ENCODE results near the gene DIS3L2.
A peak's percentile ranks its signal among the peaks of the same experiment; 100 is the strongest.

The DIS3L2 gene

DNA sequence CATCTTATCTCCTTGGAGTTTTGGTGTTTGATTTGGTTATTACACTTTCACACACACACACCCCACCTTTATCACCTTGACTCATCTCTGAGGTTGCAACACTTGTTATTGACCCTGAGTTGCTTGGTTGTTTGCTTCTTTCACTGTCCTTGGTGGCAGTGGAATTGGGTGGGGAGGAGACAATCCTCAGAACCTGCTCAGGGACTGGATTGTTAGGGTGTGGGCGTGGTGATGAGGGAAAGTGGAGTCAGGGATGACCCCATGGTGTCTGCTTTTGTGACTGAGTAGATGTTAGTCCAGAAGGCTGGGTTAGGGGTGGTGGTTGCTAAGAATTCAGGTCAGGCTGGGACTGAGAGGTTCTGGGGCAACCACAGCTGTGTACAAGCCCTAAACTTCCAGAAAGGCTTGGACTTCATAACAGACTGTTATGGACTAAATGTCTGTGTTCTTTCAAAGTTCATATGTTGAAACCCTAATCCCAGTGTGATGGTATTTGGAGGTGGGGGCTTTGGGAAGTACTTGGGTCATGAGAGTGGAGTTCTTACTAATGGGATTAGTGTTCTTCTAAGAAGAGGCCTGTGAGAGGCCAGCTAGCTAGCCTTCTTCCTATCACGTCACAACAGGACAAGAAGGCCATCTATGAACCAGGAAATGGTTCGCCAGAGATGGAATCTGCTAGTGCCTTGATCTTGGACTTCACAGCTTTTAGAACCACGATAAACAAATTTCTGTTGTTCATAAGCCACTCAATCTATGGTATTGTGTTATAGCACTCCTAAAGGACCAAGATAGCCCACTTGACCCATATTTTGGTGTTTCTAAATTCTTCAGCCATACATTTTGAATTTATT, 3.4 kb upstream of the DIS3L2 start:
- no peak for DNase-seq

- DNase-seq = no peak
These were observed 634 bp upstream of the DIS3L2 start for GRCh38 chr2:231960810-231961348.

GRCh38 chr2:231965102-231965501, 3.6 kb downstream of the DIS3L2 start:
- DNase-seq = peak; percentile 25

- DNase-seq = peak; percentile 6
These were observed 5.4 kb downstream of the DIS3L2 start for GRCh38 chr2:231966886-231967285.

DNA sequence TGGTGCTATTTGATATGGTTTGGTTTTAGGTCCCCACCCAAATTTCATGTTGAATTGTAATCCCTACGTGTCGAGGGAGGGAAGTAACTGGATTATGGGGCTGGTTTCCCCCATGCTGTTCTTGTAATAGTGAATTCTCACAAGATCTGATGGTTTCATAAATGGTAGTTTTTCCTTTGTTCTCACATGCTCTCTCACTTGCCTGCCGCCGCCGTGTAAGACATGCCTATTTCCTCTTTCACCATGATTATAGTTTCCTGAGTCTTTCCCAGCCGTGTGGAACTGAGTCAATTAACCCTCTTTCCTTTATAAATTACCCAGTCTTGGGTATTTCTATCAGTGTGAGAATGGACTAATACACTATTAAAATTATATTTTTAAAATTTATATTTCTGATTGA, 7.3 kb downstream of the DIS3L2 start:
- DNase-seq = no peak

- DNase-seq = no peak
These were observed 8.9 kb downstream of the DIS3L2 start for GRCh38 chr2:231970461-231970860.

DNA sequence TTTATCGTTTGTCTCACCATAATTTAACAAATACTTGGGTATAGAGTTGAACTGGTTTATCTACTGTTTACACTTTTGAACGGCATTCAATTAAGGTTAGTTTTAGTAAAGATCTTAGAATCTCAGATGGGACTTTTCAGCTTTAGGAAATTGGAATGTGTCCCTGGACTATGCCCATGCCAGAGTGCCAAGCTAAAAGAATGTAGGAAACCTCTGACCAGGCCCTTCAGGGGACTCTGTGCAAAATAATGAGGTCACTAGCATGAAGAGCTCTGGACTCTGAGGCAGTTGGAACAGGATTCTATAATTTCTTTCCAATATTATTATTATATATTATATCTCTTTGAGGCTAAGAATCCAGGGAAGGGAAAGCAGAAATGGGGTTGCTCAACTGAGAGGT, 13.5 kb downstream of the DIS3L2 start:
- no peak for DNase-seq

- DNase-seq = no peak
These were observed 15.9 kb downstream of the DIS3L2 start for GRCh38 chr2:231977430-231977829.

GRCh38 chr2:231984992-231985391, 23.5 kb downstream of the DIS3L2 start:
- no peak for DNase-seq

GRCh38 chr2:231985823-231986261, 24.3 kb downstream of the DIS3L2 start:
- DNase-seq = no peak

GRCh38 chr2:231987124-231987727, 25.7 kb downstream of the DIS3L2 start:
- DNase-seq = no peak

DNA sequence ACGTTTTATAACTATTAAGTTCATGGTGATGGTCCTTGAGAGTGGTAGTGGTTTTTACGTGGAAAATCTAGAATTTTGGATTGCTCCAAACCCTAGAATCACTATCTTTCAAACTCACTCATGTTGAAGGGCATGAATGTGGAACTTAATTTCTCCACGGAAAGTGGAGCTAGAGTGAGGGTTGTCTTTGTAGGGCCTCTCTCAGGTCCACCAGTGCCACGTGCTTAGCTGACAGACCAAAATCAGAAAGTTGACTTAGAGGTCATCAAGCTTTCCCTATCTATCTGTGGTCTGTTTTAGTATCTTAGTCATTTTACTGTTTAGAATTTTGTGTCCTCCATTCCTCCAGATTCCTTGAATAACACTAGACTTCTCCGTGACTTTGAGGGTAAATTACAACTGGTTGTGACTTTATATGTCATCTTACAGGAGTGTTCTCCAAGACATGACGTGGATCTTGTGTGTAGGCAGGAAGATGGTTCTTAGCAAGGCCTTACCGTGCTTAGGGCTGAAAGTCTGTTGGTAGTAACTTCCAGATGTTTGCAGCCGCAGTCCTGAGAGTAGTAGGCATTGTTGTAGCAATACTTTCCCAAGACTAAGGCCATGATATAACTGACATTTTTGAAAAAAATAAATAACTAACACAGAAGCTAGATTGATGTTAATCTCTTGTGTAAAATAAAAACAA, 26.8 kb downstream of the DIS3L2 start:
- DNase-seq = no peak

GRCh38 chr2:231991664-231992063, 30.2 kb downstream of the DIS3L2 start:
- DNase-seq = no peak

DNA sequence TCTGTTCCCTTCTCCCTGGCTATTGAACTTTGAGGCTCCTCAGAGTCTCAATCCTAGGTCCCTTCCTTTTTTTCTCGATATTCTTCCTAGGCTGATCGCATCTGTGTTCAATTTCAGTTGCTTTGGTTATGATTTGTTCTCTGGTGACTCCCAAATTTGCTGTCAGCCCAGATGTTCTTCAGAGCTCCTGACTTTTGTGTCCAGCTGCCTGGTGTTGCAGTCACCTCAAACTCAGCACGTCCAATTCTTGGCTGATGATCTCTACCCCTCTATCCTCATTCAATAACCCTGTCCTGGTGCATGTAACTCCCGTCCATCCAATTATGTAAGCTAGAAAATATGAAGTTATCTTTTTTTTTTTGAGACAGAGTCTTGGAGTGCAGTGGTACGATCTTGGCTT, 31.4 kb downstream of the DIS3L2 start:
- no peak for DNase-seq

- DNase-seq = peak; percentile 16
These were observed 35.5 kb downstream of the DIS3L2 start for GRCh38 chr2:231996797-231997540.

GRCh38 chr2:231998046-231998445, 36.5 kb downstream of the DIS3L2 start:
- DNase-seq = no peak

DNA sequence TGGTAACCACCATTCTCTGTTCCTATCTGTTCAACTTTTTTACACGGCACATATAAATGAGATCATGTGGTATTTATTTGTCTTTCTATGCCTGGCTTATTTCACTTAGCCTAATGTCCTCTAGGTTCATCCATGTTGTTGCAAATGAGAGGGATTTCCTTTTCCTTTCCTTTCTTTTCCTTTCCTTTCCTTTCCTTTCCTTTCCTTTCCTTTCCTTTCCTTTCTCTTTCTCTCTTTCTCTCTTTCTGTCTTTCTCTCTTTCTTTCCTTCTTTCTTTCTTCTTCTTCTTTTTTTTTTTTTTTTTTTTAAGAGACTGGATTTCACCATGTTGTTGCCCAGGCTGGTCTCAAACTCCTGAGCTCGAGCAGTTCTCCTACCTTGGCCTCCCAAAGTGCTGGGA, 38.9 kb downstream of the DIS3L2 start:
- no peak for DNase-seq

DNA sequence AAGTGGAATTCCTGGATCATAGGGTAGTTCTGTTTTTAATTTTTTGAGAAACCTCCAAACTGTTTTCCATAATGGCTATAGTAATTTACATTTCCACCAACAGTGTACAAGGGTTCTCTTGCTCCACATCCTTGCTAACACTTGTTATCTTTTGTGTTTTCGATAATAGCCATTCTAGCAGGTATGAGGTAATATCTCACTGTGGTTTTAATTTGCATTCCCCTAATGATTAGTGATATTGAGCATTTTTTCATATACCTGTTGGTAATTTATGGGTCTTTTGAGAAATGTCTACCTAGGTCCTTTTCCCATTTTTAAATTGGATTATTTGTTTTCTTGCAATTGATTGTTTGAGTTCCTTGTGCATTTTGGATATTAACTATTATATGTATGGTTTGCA, 39.6 kb downstream of the DIS3L2 start:
- no peak for DNase-seq

DNA sequence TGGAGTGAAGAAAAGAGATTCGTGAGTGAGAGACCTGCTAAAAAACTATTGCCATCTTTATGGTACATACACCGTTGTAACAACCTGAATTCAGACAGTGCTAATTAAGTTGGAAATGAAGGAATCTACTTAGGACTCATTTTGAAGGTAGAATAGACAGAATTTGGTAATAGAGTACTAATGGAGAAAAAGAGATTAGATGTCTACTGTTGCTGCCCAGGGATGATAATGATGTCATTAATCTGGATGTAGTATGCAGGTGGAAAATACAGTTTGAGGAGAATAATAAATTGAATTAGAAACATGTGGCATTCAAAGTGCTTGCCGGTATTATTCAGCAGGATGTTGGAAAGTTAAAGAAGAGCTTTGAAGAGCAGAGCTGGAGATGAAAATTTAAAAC, 44.7 kb downstream of the DIS3L2 start:
- no peak for DNase-seq

GRCh38 chr2:232008907-232009638, 47.6 kb downstream of the DIS3L2 start:
- DNase-seq = no peak

DNA sequence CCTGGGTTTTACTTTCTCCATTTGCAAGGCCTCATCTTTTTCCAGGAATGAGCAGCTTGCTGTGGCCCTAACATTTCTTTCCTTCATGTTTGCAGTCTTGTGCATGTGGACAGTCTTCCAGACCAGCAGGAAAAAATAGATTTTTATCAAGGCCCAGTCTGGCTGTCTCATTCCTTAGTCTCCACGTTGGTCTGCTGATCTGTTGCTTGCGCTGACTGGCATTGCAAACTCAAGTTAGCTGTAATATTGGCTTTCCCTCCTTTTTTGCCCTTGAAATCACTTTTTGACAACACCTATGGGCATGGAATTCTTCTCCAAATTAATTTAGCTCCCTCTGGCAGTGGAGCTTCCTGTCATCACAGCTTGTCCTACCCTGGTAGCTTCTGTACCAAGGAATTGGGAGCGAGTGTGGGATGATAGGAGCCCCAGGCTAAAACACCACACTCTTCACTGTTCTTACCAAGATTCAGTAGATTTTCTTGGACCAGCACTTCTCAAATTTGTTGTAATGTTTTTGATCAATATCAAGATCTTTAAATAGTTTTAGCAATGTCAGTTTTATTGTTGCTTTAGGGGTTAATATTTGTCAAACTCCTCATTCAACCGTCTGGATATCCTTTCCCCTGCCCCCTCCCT, 48.2 kb downstream of the DIS3L2 start:
- DNase-seq = no peak

Data from suppressor macrophage treated with lipopolysaccharide for 4 hours (primary cell).